ENCODE measurements around the gene SOBP. TPM values are rescaled to one million over a fixed set of nuclear protein-coding genes. Genes with fewer than 3 reads are reported as not detected.
"Not testable (repeated sequence)": the region's sequence is repeated elsewhere in the genome, so short reads cannot be mapped to it uniquely, and the experiment has no call there.

Gene SOBP
- total RNA-seq, 4 donors from 2014 or later = 16.2 to 29.9 (median 19.2) TPM

GRCh38 chr6:107550241-107550840, 60.4 kb downstream of the SOBP start:
- Histone ChIP-seq H3K9me3 (no peaks in the 10 kb centered on the region), H3K4me3 (no peak overlapping the region), H3K36me3 (no peaks in the 10 kb centered on the region), H3K27me3 (no peaks in the 10 kb centered on the region), H3K27ac (no peak overlapping the region), H3K4me1 (peaks cover 0 to 3% (median 0%) of the 10 kb centered on the region in 3 donors)
- TF ChIP-seq EP300 (IDR thresholded peaks at IDR 0.05) (no peak), POLR2A (IDR thresholded peaks at IDR 0.05) (no peak), POLR2AphosphoS5 (IDR thresholded peaks at IDR 0.05) (no peak)
- TF ChIP-seq, protein P1, sequence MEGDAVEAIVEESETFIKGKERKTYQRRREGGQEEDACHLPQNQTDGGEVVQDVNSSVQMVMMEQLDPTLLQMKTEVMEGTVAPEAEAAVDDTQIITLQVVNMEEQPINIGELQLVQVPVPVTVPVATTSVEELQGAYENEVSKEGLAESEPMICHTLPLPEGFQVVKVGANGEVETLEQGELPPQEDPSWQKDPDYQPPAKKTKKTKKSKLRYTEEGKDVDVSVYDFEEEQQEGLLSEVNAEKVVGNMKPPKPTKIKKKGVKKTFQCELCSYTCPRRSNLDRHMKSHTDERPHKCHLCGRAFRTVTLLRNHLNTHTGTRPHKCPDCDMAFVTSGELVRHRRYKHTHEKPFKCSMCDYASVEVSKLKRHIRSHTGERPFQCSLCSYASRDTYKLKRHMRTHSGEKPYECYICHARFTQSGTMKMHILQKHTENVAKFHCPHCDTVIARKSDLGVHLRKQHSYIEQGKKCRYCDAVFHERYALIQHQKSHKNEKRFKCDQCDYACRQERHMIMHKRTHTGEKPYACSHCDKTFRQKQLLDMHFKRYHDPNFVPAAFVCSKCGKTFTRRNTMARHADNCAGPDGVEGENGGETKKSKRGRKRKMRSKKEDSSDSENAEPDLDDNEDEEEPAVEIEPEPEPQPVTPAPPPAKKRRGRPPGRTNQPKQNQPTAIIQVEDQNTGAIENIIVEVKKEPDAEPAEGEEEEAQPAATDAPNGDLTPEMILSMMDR (IDR thresholded peaks at IDR 0.05) = no peak
- no peak for ATAC-seq
- WGBS, 2 donors (ENCODE audit: low coverage in 1 of 2) = 82 to 93% methylated on average over 8 to 9 of the region's 10 CpGs

DNA sequence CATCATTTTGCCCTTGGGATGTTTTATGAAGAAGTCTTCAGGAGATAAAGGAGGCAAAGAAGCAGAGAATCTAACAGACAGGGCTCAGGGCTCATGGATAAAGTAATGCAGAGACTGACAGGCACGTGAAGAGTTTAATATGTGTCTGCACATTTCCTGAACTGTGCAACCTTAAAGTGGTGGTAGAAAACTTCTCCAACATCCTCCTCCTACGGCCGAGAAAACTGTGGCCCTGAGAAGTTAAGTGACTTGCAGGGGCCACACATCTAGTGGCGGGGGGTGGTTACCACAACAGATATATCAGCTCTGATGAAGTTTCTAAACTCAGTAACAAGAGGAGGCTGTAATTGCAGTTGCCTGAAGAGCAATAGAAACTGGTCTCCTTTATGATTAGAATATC, 61.0 kb downstream of the SOBP start:
- TF ChIP-seq POLR2AphosphoS5 (IDR thresholded peaks at IDR 0.05) (no peak), EP300 (IDR thresholded peaks at IDR 0.05) (no peak), POLR2A (IDR thresholded peaks at IDR 0.05) (no peak)
- TF ChIP-seq, protein P1 (IDR thresholded peaks at IDR 0.05) = no peak
- Histone ChIP-seq H3K27ac (no peak overlapping the region), H3K4me1 (no peaks in the 10 kb centered on the region), H3K9me3 (no peaks in the 10 kb centered on the region), H3K4me3 (no peak overlapping the region), H3K27me3 (no peaks in the 10 kb centered on the region), H3K36me3 (no peaks in the 10 kb centered on the region)
- no peak for ATAC-seq
- 77 to 79% methylated on average over 4 of the region's 4 CpGs for WGBS, 2 donors (ENCODE audit: low coverage in 1 of 2)

GRCh38 chr6:107553121-107553520, 63.2 kb downstream of the SOBP start:
- not testable (repeated sequence) for H3K9me3 ChIP-seq, H3K27ac ChIP-seq, H3K4me1 ChIP-seq, H3K4me3 ChIP-seq, H3K36me3 ChIP-seq, ATAC-seq, H3K27me3 ChIP-seq
- WGBS, 2 donors (ENCODE audit: low coverage in 1 of 2) = 67 to 85% methylated on average over 1 to 4 of the region's 6 CpGs

DNA sequence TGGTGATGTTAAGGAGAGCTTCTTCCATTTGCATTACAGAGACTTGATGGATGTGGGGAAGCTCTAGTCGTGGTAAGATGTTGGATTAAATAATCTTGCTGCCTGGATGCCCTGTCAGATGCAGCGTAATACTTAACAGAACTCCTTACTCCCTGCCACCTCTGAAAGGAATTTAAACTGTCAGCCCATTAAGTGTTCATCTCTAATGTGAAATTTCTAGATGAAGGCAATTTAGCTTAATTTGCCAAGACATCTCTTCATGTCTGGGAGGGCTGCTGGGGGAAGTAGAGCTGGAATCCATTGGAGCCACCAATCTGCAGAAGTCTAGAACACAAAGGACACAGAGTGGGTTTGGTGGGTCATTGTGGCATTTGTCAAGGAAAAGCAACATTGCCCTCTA, 64.4 kb downstream of the SOBP start:
- TF ChIP-seq POLR2A (IDR thresholded peaks at IDR 0.05) (no peak), EP300 (IDR thresholded peaks at IDR 0.05) (no peak), POLR2AphosphoS5 (IDR thresholded peaks at IDR 0.05) (no peak)
- TF ChIP-seq, protein P1 (IDR thresholded peaks at IDR 0.05) = no peak

GRCh38 chr6:107554918-107555317, 65.0 kb downstream of the SOBP start:
- 91 to 100% methylated on average over 1 to 3 of the region's 3 CpGs for WGBS, 2 donors (ENCODE audit: low coverage in 1 of 2)
- ATAC-seq = no peak
- Histone ChIP-seq H3K4me1 (peaks cover 0 to under 1% (median 0%) of the 10 kb centered on the region in 3 donors), H3K27ac (no peak overlapping the region), H3K4me3 (no peak overlapping the region), H3K27me3 (no peaks in the 10 kb centered on the region), H3K9me3 (no peaks in the 10 kb centered on the region), H3K36me3 (no peaks in the 10 kb centered on the region)
- TF ChIP-seq POLR2AphosphoS5 (IDR thresholded peaks at IDR 0.05) (no peak), EP300 (IDR thresholded peaks at IDR 0.05) (no peak), POLR2A (IDR thresholded peaks at IDR 0.05) (no peak)
- TF ChIP-seq, protein P1 (IDR thresholded peaks at IDR 0.05) = no peak

More for the DNA sequence above, 64.4 kb downstream of the SOBP start:
- ATAC-seq = no peak
- H3K27me3 ChIP-seq = no peaks in the 10 kb centered on the region
- H3K4me1 ChIP-seq = no peaks in the 10 kb centered on the region
- H3K4me3 ChIP-seq = no peak overlapping the region
- WGBS, 2 donors (ENCODE audit: low coverage in 1 of 2) = 91% methylated on average over 2 of the region's 2 CpGs; no CpG with 5 or more reads in 1 of the 2 donors
- H3K36me3 ChIP-seq = no peaks in the 10 kb centered on the region
- H3K27ac ChIP-seq = no peak overlapping the region
- H3K9me3 ChIP-seq = no peaks in the 10 kb centered on the region
